K562 (cell line): ENCODE results near the gene CDT1. TPM values are rescaled to one million over a fixed set of nuclear protein-coding genes. Genes with fewer than 3 reads are reported as not detected.

ENCODE experiments used
- HMG20A ChIP-seq: fragments of 450-650 bp; formaldehyde crosslinking; conservative IDR thresholded peaks from 2 replicates; pipeline ENCODE4 v1.4.0; 2020; ENCODE audit warnings: mild to moderate bottlenecking, mixed read lengths
- TAF1 ChIP-seq: IDR thresholded peaks from 2 replicates; pipeline ENCODE4 v1.6.1; 2011; ENCODE audit warnings: mild to moderate bottlenecking, low read length, moderate library complexity; ENCODE audit not compliant: insufficient read depth, control insufficient read depth, severe bottlenecking; ENCODE audit errors: extremely low read depth
- ZNF431 ChIP-seq: sonication (generic); formaldehyde crosslinking; IDR thresholded peaks from 2 replicates; pipeline ENCODE4 v1.8.0; 2022; ENCODE audit warnings: mild to moderate bottlenecking, missing genetic modification reagents
- ZNF785 ChIP-seq: fragments of 250-450 bp; sonication (Bioruptor Pico); IDR thresholded peaks from 2 replicates; pipeline ENCODE4 v1.4.0; 2020; ENCODE audit warnings: mild to moderate bottlenecking
- polyA plus RNA-seq, 8 experiments: library from polyadenylated mRNA; depleted of rRNA in 4 of 8; stranded (reverse) in 5 of 8; unstranded in 3 of 8; fragments of >200 nt; fragmentation: Nextera tagmentation in 2 of 8; fragmentation: Illumina TruSeq in 1 of 8; extraction: Ambion mirVana in 2 of 8; extraction: Trizol in 1 of 8; gene quantifications; 2 replicates each; pipeline versions ENCODE4 v1.2.1 to v1.2.3, GENCODE V29; 2011 to 2014; ENCODE audit warnings: inconsistent platforms in 1 of 8, missing spikeins in 1 of 8
- total RNA-seq, 7 experiments: library from RNA; depleted of rRNA in 6 of 7; stranded (reverse); fragments of >200 nt in 6 of 7; fragmentation: Illumina TruSeq in 2 of 7; extraction: Trizol in 2 of 7; gene quantifications; 2 replicates each; pipeline versions ENCODE4 v1.2.1 to v1.2.3, GENCODE V29; 2011 to 2021; ENCODE audit warnings: low replicate concordance in 1 of 7
- TF ChIP-seq, protein P1 (sequence below): fragments of 250-450 bp; sonication (Bioruptor Pico); IDR thresholded peaks from 2 replicates; pipeline ENCODE4 v1.6.1; 2021; ENCODE audit warnings: mild to moderate bottlenecking
- TF ChIP-seq, protein P2 (sequence below), 2 experiments: IDR thresholded peaks in 1 of 2; conservative IDR thresholded peaks in 1 of 2; 2 replicates each; pipeline ENCODE4 v1.6.1; 2016; ENCODE audit warnings: low read depth in 2 of 2, mild to moderate bottlenecking in 1 of 2, missing compliant biosample characterization in 1 of 2, missing genetic modification characterization in 1 of 2, moderate library complexity in 1 of 2
- TF ChIP-seq, protein P3 (sequence below), 2 experiments: fragments of 450-650 bp; IDR thresholded peaks; 2 replicates each; pipeline ENCODE4 v1.6.1; 2018; ENCODE audit warnings: mild to moderate bottlenecking in 2 of 2, low read depth in 1 of 2; ENCODE audit not compliant: partially characterized antibody in 2 of 2
- TF ChIP-seq, protein P4 (sequence below): fragments of 450-650 bp; formaldehyde crosslinking; IDR thresholded peaks from 2 replicates; pipeline ENCODE4 v1.4.0; 2022; ENCODE audit warnings: missing genetic modification characterization
- TF ChIP-seq, protein P5 (sequence below): fragments of 450-650 bp; IDR thresholded peaks from 2 replicates; pipeline ENCODE4 v1.6.1; 2017; ENCODE audit warnings: antibody characterized with exemption, mild to moderate bottlenecking

Gene CDT1
- total and polyA plus RNA-seq, 9 of the 15 experiments (the other 6 are each of a cell fraction or from before 2014, with no cell fraction given): 0.92 to 178 (median 14.2) TPM

DNA sequence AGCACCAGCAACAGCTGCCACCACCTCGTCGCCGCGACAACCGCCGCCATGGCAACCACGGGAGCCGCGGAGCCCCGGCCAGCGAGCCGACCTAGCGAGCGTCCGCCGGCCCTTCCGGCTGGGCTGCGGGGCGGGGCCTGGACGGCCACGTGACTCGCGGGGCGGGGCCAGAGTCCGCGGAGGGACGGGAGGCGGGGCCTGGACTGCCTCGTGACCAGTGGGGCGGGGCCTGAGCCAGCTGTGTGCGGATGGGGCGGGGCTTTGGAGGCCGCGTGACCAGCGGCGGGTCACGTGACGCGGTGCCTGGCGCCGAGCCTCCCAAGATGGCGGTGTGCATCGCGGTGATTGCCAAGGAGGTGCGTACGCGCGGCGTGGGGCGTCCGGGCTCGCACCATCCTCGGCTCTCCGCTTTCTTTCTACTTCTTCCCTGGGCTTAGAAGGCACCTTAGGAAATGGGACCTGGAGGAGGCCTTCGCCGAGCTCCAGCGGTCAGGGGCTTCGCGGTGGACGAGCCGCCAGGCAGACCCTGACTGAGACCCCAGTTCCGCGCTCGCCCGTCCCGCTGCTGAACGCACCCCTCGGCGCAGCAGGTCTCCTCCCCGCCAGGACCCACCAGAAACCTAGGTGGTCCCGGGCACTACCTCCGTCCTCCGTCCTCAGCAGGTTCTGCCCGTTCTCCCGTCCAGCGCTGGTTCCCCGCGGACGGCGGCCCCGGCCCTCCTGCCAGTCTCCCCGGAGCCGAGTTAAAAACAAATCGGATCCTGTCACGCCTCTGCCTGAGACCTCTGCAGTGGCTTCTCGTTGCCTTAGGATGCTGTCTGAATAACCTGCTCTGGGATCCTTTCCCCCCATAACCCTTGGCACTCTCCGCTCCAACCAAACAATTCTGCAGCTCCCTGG is 53.5 kb downstream of the CDT1 start, which contains the start of the genes GALNS and TRAPPC2L (continued):
- TF ChIP-seq, protein P1, sequence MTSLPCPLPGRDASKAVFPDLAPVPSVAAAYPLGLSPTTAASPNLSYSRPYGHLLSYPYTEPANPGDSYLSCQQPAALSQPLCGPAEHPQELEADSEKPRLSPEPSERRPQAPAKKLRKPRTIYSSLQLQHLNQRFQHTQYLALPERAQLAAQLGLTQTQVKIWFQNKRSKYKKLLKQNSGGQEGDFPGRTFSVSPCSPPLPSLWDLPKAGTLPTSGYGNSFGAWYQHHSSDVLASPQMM (CRISPR knock-in tag): no peak
- TF ChIP-seq TAF1 (peak; percentile 85), ZNF431 (CRISPR knock-in tag) (no peak), ZNF785 (CRISPR knock-in tag) (no peak), HMG20A (no peak)
- TF ChIP-seq, protein P2, sequence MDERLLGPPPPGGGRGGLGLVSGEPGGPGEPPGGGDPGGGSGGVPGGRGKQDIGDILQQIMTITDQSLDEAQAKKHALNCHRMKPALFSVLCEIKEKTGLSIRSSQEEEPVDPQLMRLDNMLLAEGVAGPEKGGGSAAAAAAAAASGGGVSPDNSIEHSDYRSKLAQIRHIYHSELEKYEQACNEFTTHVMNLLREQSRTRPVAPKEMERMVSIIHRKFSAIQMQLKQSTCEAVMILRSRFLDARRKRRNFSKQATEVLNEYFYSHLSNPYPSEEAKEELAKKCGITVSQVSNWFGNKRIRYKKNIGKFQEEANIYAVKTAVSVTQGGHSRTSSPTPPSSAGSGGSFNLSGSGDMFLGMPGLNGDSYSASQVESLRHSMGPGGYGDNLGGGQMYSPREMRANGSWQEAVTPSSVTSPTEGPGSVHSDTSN (CRISPR knock-in tag; IDR thresholded peaks at IDR 0.05; ENCODE audit: low read depth): no peak
- TF ChIP-seq, protein P2 (tag; conservative IDR thresholded peaks at IDR 0.05; ENCODE audit: low read depth): no peak
- TF ChIP-seq, protein P3, sequence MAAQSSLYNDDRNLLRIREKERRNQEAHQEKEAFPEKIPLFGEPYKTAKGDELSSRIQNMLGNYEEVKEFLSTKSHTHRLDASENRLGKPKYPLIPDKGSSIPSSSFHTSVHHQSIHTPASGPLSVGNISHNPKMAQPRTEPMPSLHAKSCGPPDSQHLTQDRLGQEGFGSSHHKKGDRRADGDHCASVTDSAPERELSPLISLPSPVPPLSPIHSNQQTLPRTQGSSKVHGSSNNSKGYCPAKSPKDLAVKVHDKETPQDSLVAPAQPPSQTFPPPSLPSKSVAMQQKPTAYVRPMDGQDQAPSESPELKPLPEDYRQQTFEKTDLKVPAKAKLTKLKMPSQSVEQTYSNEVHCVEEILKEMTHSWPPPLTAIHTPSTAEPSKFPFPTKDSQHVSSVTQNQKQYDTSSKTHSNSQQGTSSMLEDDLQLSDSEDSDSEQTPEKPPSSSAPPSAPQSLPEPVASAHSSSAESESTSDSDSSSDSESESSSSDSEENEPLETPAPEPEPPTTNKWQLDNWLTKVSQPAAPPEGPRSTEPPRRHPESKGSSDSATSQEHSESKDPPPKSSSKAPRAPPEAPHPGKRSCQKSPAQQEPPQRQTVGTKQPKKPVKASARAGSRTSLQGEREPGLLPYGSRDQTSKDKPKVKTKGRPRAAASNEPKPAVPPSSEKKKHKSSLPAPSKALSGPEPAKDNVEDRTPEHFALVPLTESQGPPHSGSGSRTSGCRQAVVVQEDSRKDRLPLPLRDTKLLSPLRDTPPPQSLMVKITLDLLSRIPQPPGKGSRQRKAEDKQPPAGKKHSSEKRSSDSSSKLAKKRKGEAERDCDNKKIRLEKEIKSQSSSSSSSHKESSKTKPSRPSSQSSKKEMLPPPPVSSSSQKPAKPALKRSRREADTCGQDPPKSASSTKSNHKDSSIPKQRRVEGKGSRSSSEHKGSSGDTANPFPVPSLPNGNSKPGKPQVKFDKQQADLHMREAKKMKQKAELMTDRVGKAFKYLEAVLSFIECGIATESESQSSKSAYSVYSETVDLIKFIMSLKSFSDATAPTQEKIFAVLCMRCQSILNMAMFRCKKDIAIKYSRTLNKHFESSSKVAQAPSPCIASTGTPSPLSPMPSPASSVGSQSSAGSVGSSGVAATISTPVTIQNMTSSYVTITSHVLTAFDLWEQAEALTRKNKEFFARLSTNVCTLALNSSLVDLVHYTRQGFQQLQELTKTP (IDR thresholded peaks at IDR 0.05; ENCODE audit: low read depth in 1 of 2, partially characterized antibody in 2 of 2): no peak
- TF ChIP-seq, protein P4, sequence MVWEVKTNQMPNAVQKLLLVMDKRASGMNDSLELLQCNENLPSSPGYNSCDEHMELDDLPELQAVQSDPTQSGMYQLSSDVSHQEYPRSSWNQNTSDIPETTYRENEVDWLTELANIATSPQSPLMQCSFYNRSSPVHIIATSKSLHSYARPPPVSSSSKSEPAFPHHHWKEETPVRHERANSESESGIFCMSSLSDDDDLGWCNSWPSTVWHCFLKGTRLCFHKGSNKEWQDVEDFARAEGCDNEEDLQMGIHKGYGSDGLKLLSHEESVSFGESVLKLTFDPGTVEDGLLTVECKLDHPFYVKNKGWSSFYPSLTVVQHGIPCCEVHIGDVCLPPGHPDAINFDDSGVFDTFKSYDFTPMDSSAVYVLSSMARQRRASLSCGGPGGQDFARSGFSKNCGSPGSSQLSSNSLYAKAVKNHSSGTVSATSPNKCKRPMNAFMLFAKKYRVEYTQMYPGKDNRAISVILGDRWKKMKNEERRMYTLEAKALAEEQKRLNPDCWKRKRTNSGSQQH: no peak
- TF ChIP-seq, protein P5, sequence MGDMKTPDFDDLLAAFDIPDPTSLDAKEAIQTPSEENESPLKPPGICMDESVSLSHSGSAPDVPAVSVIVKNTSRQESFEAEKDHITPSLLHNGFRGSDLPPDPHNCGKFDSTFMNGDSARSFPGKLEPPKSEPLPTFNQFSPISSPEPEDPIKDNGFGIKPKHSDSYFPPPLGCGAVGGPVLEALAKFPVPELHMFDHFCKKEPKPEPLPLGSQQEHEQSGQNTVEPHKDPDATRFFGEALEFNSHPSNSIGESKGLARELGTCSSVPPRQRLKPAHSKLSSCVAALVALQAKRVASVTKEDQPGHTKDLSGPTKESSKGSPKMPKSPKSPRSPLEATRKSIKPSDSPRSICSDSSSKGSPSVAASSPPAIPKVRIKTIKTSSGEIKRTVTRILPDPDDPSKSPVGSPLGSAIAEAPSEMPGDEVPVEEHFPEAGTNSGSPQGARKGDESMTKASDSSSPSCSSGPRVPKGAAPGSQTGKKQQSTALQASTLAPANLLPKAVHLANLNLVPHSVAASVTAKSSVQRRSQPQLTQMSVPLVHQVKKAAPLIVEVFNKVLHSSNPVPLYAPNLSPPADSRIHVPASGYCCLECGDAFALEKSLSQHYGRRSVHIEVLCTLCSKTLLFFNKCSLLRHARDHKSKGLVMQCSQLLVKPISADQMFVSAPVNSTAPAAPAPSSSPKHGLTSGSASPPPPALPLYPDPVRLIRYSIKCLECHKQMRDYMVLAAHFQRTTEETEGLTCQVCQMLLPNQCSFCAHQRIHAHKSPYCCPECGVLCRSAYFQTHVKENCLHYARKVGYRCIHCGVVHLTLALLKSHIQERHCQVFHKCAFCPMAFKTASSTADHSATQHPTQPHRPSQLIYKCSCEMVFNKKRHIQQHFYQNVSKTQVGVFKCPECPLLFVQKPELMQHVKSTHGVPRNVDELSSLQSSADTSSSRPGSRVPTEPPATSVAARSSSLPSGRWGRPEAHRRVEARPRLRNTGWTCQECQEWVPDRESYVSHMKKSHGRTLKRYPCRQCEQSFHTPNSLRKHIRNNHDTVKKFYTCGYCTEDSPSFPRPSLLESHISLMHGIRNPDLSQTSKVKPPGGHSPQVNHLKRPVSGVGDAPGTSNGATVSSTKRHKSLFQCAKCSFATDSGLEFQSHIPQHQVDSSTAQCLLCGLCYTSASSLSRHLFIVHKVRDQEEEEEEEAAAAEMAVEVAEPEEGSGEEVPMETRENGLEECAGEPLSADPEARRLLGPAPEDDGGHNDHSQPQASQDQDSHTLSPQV: no peak
